ENCODE results near the gene TIMELESS. TPM values are rescaled to one million over a fixed set of nuclear protein-coding genes. Genes with fewer than 3 reads are reported as not detected.

The TIMELESS gene
- total RNA-seq, 1 experiment from 2014 or later, result 26.5 TPM

GRCh38 chr12:56437430-56438176 lies 11.6 kb downstream of the TIMELESS start:
- no peak for TF ChIP-seq EZH2phosphoT487 (IDR thresholded peaks at IDR 0.05; ENCODE audit: borderline replicate concordance, low read length)
- TF ChIP-seq EZH2 (IDR thresholded peaks at IDR 0.05; ENCODE audit: low read length, unreplicated experiment), result no peak
- ATAC-seq (no peak), DNase-seq (no peak)
- no peak overlapping the region for H3K4me2 ChIP-seq (ENCODE audit: low read length)
- no TSS peak for BruUV-seq (replicated peaks)
- peaks cover 43% of the 10 kb centered on the region for H3K79me2 ChIP-seq (ENCODE audit: low read length)
- H3K9me2 ChIP-seq (replicated peaks; ENCODE audit: low read length), result no peaks in the 10 kb centered on the region
- no peaks in the 10 kb centered on the region for H3F3A ChIP-seq (ENCODE audit: low read length, unreplicated experiment)
- H3K36me3 ChIP-seq (ENCODE audit: low read depth, low read length), result no peaks in the 10 kb centered on the region
- intact Hi-C loops (cut with micrococcal nuclease), result no loop called here
- H2AFZ ChIP-seq (ENCODE audit: low read length), result no peak overlapping the region
- H3K4me3 ChIP-seq (ENCODE audit: low read length), result no peak overlapping the region
- ChIA-PET CTCF (interaction anchor here (0.9 kb wide), 1 partner anchor 27 kb away, joined by 3 read pairs; no protein-coding TSS in a partner anchor), POLR2A (ENCODE audit: unreplicated experiment) (interaction anchor here (0.6 kb wide), 1 partner anchor 404 kb away, joined by 3 read pairs; no protein-coding TSS in a partner anchor)
- H3K27me3 ChIP-seq (ENCODE audit: low read length), result no peaks in the 10 kb centered on the region
- no peaks in the 10 kb centered on the region for H4K20me1 ChIP-seq (ENCODE audit: low read length)
- no peaks in the 10 kb centered on the region for H3K4me1 ChIP-seq (ENCODE audit: insufficient read depth, low read length)
- no peak overlapping the region for H3K9ac ChIP-seq (ENCODE audit: low read length)
- H3K27ac ChIP-seq (ENCODE audit: low read length), result no peak overlapping the region
- no peaks in the 10 kb centered on the region for H3K9me3 ChIP-seq (ENCODE audit: low read length)

- Histone ChIP-seq H4K20me1 (ENCODE audit: low read length) (no peaks in the 10 kb centered on the region), H3K4me2 (ENCODE audit: low read length) (no peak overlapping the region), H3F3A (ENCODE audit: low read length, unreplicated experiment) (no peaks in the 10 kb centered on the region), H3K9ac (ENCODE audit: low read length) (no peak overlapping the region), H3K4me1 (ENCODE audit: insufficient read depth, low read length) (no peaks in the 10 kb centered on the region), H3K27me3 (ENCODE audit: low read length) (no peaks in the 10 kb centered on the region), H3K9me2 (replicated peaks; ENCODE audit: low read length) (no peaks in the 10 kb centered on the region), H3K27ac (ENCODE audit: low read length) (no peak overlapping the region), H3K79me2 (ENCODE audit: low read length) (peaks cover 22% of the 10 kb centered on the region), H2AFZ (ENCODE audit: low read length) (no peak overlapping the region), H3K4me3 (ENCODE audit: low read length) (no peak overlapping the region), H3K9me3 (ENCODE audit: low read length) (no peaks in the 10 kb centered on the region), H3K36me3 (ENCODE audit: low read depth, low read length) (peaks cover 3% of the 10 kb centered on the region; the same call in 1 of the 2 replicates)
- POLR2A ChIA-PET (ENCODE audit: unreplicated experiment), result no interaction called here
- no peak for ATAC-seq
- no TSS peak for BruUV-seq (replicated peaks)
- intact Hi-C loops (cut with micrococcal nuclease), result no loop called here
- TF ChIP-seq, protein P1, sequence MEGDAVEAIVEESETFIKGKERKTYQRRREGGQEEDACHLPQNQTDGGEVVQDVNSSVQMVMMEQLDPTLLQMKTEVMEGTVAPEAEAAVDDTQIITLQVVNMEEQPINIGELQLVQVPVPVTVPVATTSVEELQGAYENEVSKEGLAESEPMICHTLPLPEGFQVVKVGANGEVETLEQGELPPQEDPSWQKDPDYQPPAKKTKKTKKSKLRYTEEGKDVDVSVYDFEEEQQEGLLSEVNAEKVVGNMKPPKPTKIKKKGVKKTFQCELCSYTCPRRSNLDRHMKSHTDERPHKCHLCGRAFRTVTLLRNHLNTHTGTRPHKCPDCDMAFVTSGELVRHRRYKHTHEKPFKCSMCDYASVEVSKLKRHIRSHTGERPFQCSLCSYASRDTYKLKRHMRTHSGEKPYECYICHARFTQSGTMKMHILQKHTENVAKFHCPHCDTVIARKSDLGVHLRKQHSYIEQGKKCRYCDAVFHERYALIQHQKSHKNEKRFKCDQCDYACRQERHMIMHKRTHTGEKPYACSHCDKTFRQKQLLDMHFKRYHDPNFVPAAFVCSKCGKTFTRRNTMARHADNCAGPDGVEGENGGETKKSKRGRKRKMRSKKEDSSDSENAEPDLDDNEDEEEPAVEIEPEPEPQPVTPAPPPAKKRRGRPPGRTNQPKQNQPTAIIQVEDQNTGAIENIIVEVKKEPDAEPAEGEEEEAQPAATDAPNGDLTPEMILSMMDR (conservative IDR thresholded peaks at IDR 0.05; ENCODE audit: low read depth, low read length), result no peak
- TF ChIP-seq EZH2phosphoT487 (IDR thresholded peaks at IDR 0.05; ENCODE audit: borderline replicate concordance, low read length) (no peak), EZH2 (IDR thresholded peaks at IDR 0.05; ENCODE audit: low read length, unreplicated experiment) (no peak)
- CTCF ChIA-PET, result no interaction called here
- no peak for DNase-seq
Observed at GRCh38 chr12:56434828-56435227, 14.4 kb downstream of the TIMELESS start.

- BruUV-seq (replicated peaks), result no TSS peak
- H3K27me3 ChIP-seq (ENCODE audit: low read length), result no peaks in the 10 kb centered on the region
- peaks cover 14% of the 10 kb centered on the region; the same call in 1 of the 2 replicates for H3K36me3 ChIP-seq (ENCODE audit: low read depth, low read length)
- H3K4me1 ChIP-seq (ENCODE audit: insufficient read depth, low read length), result no peaks in the 10 kb centered on the region
- H3K9ac ChIP-seq (ENCODE audit: low read length), result no peak overlapping the region
- intact Hi-C loops (cut with micrococcal nuclease), result no loop called here
- CTCF ChIA-PET, result no interaction called here
- TF ChIP-seq EZH2phosphoT487 (IDR thresholded peaks at IDR 0.05; ENCODE audit: borderline replicate concordance, low read length) (no peak), EZH2 (IDR thresholded peaks at IDR 0.05; ENCODE audit: low read length, unreplicated experiment) (no peak)
- TF ChIP-seq, protein P1 (conservative IDR thresholded peaks at IDR 0.05; ENCODE audit: low read depth, low read length), result no peak
- H2AFZ ChIP-seq (ENCODE audit: low read length), result no peak overlapping the region
- peaks cover 6% of the 10 kb centered on the region for H3K79me2 ChIP-seq (ENCODE audit: low read length)
- DNase-seq (no peak), ATAC-seq (no peak)
- no peaks in the 10 kb centered on the region for H4K20me1 ChIP-seq (ENCODE audit: low read length)
- no peak overlapping the region for H3K4me2 ChIP-seq (ENCODE audit: low read length)
- H3F3A ChIP-seq (ENCODE audit: low read length, unreplicated experiment), result no peaks in the 10 kb centered on the region
- H3K4me3 ChIP-seq (ENCODE audit: low read length), result no peak overlapping the region
- POLR2A ChIA-PET (ENCODE audit: unreplicated experiment), result no interaction called here
- H3K9me3 ChIP-seq (ENCODE audit: low read length), result no peaks in the 10 kb centered on the region
- no peaks in the 10 kb centered on the region for H3K9me2 ChIP-seq (replicated peaks; ENCODE audit: low read length)
- H3K27ac ChIP-seq (ENCODE audit: low read length), result no peak overlapping the region
Observed at GRCh38 chr12:56431850-56432249, 17.4 kb downstream of the TIMELESS start.
